K562 (cell line): Measurements from ENCODE around the gene LPCAT3. TPM values are rescaled to one million over a fixed set of nuclear protein-coding genes. Genes with fewer than 3 reads are reported as not detected.

Source experiments
- HINFP ChIP-seq: fragments of 450-650 bp; conservative IDR thresholded peaks from 2 replicates; pipeline ENCODE4 v1.6.1; 2016; ENCODE audit warnings: missing genetic modification characterization, low read depth, mild to moderate bottlenecking, control low read depth, missing compliant biosample characterization
- MGA ChIP-seq: fragments of 450-650 bp; IDR thresholded peaks from 2 replicates; pipeline ENCODE4 v1.6.1; 2016; ENCODE audit warnings: mild to moderate bottlenecking, moderate library complexity
- NCOA4 ChIP-seq: fragments of 450-650 bp; IDR thresholded peaks from 2 replicates; pipeline ENCODE4 v1.6.1; 2018; ENCODE audit warnings: mild to moderate bottlenecking; ENCODE audit not compliant: partially characterized antibody
- RBM22 ChIP-seq: fragments of 200-400 bp; formaldehyde crosslinking; IDR thresholded peaks from 2 replicates; pipeline ENCODE4 v1.6.1; 2018; ENCODE audit warnings: low read length, low read depth; ENCODE audit not compliant: poor library complexity, severe bottlenecking
- TFAM ChIP-seq: fragments of 250-450 bp; sonication (Bioruptor Pico); conservative IDR thresholded peaks from 2 replicates; pipeline ENCODE4 v1.5.0; 2021; ENCODE audit warnings: mild to moderate bottlenecking, moderate library complexity
- ZBTB11 ChIP-seq, 3 experiments: fragments of 200-800 bp in 1 of 3; fragments of 250-450 bp in 1 of 3; fragments of 450-650 bp in 1 of 3; sonication (Bioruptor Pico) in 1 of 3; sonication (Bioruptor generic) in 1 of 3; formaldehyde crosslinking in 1 of 3; IDR thresholded peaks; 2 replicates each; pipeline versions ENCODE4 v1.6.1 to v1.8.0; 2016 to 2022; ENCODE audit warnings: mild to moderate bottlenecking in 2 of 3, missing genetic modification characterization in 2 of 3, missing compliant biosample characterization in 1 of 3, moderate library complexity in 1 of 3
- ZNF274 ChIP-seq: IDR thresholded peaks from 2 replicates; pipeline ENCODE4 v1.6.1; 2011; ENCODE audit warnings: low read depth, mild to moderate bottlenecking, low read length, moderate library complexity, borderline replicate concordance
- ZNF780A ChIP-seq: fragments of 250-450 bp; sonication (Bioruptor Pico); IDR thresholded peaks from 2 replicates; pipeline ENCODE4 v1.5.0; 2021; ENCODE audit warnings: mild to moderate bottlenecking
- ZSCAN29 ChIP-seq: fragments of 450-650 bp; IDR thresholded peaks from 2 replicates; pipeline ENCODE4 v1.6.1; 2017
- polyA plus RNA-seq, 8 experiments: library from polyadenylated mRNA; depleted of rRNA in 4 of 8; stranded (reverse) in 5 of 8; unstranded in 3 of 8; fragments of >200 nt; fragmentation: Nextera tagmentation in 2 of 8; fragmentation: Illumina TruSeq in 1 of 8; extraction: Ambion mirVana in 2 of 8; extraction: Trizol in 1 of 8; gene quantifications; 2 replicates each; pipeline versions ENCODE4 v1.2.1 to v1.2.3, GENCODE V29; 2011 to 2014; ENCODE audit warnings: inconsistent platforms in 1 of 8, missing spikeins in 1 of 8
- total RNA-seq, 7 experiments: library from RNA; depleted of rRNA in 6 of 7; stranded (reverse); fragments of >200 nt in 6 of 7; fragmentation: Illumina TruSeq in 2 of 7; extraction: Trizol in 2 of 7; gene quantifications; 2 replicates each; pipeline versions ENCODE4 v1.2.1 to v1.2.3, GENCODE V29; 2011 to 2021; ENCODE audit warnings: low replicate concordance in 1 of 7

LPCAT3 gene
- total and polyA plus RNA-seq, 9 of the 15 experiments (the other 6 are each of a cell fraction or from before 2014, with no cell fraction given) = 4.9 to 52.5 (median 25.3) TPM

- TF ChIP-seq HINFP (no peak), NCOA4 (no peak), TFAM (no peak), RBM22 (peak; percentile 98), ZBTB11 (CRISPR knock-in tag; IDR thresholded peaks at IDR 0.05) (peak in 1 of 3 experiments; percentile 35; a peak in 1 of 6 replicates), ZSCAN29 (peak; percentile 95), ZNF274 (peak; percentile 72; the same call in 1 of the 2 replicates), MGA (peak; percentile 75), ZNF780A (CRISPR knock-in tag) (no peak)
These were observed 73.7 kb downstream of the LPCAT3 start (continued) for GRCh38 chr12:6944381-6945186.
